IMR-90 (cell line): ENCODE measurements around the gene CD2BP2. TPM values are rescaled to one million over a fixed set of nuclear protein-coding genes. Genes with fewer than 3 reads are reported as not detected.

ENCODE experiments used
- ATAC-seq: fragments of 200-7000 bp; cut with Tn5 transposase; 2 replicates; pipeline ENCODE4 v1.9.1; 2020; ENCODE audit warnings: low read depth, mild to moderate bottlenecking, moderate library complexity
- BruUV-seq: library from RNA; stranded (reverse); fragments of 400-500 nt; replicated peaks from 2 replicates; lab custom pipeline; 2021; lab: Mats Ljungman, UMichigan
- CTCF ChIA-PET: fragments of 300-600 bp; formaldehyde crosslinking; extraction: SDS; loops from one replicate; lab custom pipeline; 2021; ENCODE audit warnings: antibody characterized with exemption; lab: Yijun Ruan, JAX
- POLR2A ChIA-PET: fragments of 300-600 bp; sonication (Branson Sonifier 250); formaldehyde crosslinking; loops from one replicate; lab custom pipeline; 2022; ENCODE audit warnings: antibody characterized with exemption; ENCODE audit not compliant: unreplicated experiment; lab: Charles Lee
- DNase-seq: peaks from one replicate; pipeline ENCODE4 v3.0.0; 2013
- H2AFZ ChIP-seq: replicated peaks from 2 replicates; pipeline ENCODE3; 2013; ENCODE audit warnings: low read length, mild to moderate bottlenecking; ENCODE audit not compliant: poor library complexity
- H2AK5ac ChIP-seq: 2 replicates; pipeline ENCODE4 v1.6.1; 2013; ENCODE audit warnings: low read depth, low read length, inconsistent platforms
- H2AK9ac ChIP-seq: replicated peaks from 2 replicates; pipeline ENCODE3; 2013; ENCODE audit warnings: mild to moderate bottlenecking, low read depth, low read length, moderate library complexity; ENCODE audit not compliant: poor library complexity
- H2BK120ac ChIP-seq: 2 replicates; pipeline ENCODE4 v1.6.1; 2013; ENCODE audit warnings: low read depth, low read length, inconsistent platforms
- H2BK15ac ChIP-seq: 3 replicates; pipeline ENCODE4 v1.6.1; 2013; ENCODE audit warnings: low read depth, low read length, inconsistent platforms
- H2BK20ac ChIP-seq: 2 replicates; pipeline ENCODE4 v1.6.1; 2013; ENCODE audit warnings: low read depth, mild to moderate bottlenecking, inconsistent platforms, low read length, moderate library complexity
- H2BK5ac ChIP-seq: 2 replicates; pipeline ENCODE4 v1.6.1; 2013; ENCODE audit warnings: mild to moderate bottlenecking, low read depth, low read length, inconsistent platforms; ENCODE audit not compliant: poor library complexity, severe bottlenecking
- H3K14ac ChIP-seq: replicated peaks from 2 replicates; pipeline ENCODE4 v1.6.1; 2013; ENCODE audit warnings: low read depth, low read length, inconsistent platforms
- H3K18ac ChIP-seq: 2 replicates; pipeline ENCODE4 v1.6.1; 2013; ENCODE audit warnings: low read depth, low read length, control low read depth
- H3K23ac ChIP-seq: 2 replicates; pipeline ENCODE4 v1.6.1; 2013; ENCODE audit warnings: low read depth, low read length, inconsistent platforms
- H3K27ac ChIP-seq: 2 replicates; pipeline ENCODE4 v1.5.1; 2013; ENCODE audit warnings: mild to moderate bottlenecking, control low read depth, low read length; ENCODE audit not compliant: insufficient read depth
- H3K27me3 ChIP-seq: 2 replicates; pipeline ENCODE4 v1.6.1; 2013; ENCODE audit warnings: low read length; ENCODE audit not compliant: control insufficient read depth, insufficient read depth
- H3K36me3 ChIP-seq: 2 replicates; pipeline ENCODE4 v1.6.1; 2013; ENCODE audit warnings: low read length, mixed read lengths; ENCODE audit not compliant: control insufficient read depth, insufficient read depth
- H3K4ac ChIP-seq: 2 replicates; pipeline ENCODE4 v1.6.1; 2013; ENCODE audit warnings: low read depth, low read length, inconsistent platforms
- H3K4me1 ChIP-seq: 2 replicates; pipeline ENCODE4 v1.6.1; 2013; ENCODE audit warnings: low read length, mixed read lengths; ENCODE audit not compliant: control insufficient read depth, insufficient read depth
- H3K4me2 ChIP-seq: 2 replicates; pipeline ENCODE4 v1.6.1; 2013; ENCODE audit warnings: low read depth, mild to moderate bottlenecking, control low read depth, low read length, moderate library complexity
- H3K4me3 ChIP-seq: 2 replicates; pipeline ENCODE4 v1.5.1; 2013; ENCODE audit warnings: low read depth, mild to moderate bottlenecking, control low read depth, low read length, moderate library complexity; ENCODE audit not compliant: insufficient read depth
- H3K56ac ChIP-seq: 2 replicates; pipeline ENCODE4 v1.6.1; 2013; ENCODE audit warnings: low read length, inconsistent platforms; ENCODE audit not compliant: insufficient read depth; ENCODE audit errors: extremely low read depth
- H3K79me1 ChIP-seq, 2 experiments: 2 replicates each; pipeline ENCODE4 v1.6.1; 2013; ENCODE audit warnings: low read length in 2 of 2, inconsistent platforms in 1 of 2, low read depth in 1 of 2
- H3K9ac ChIP-seq: 2 replicates; pipeline ENCODE4 v1.6.1; 2013; ENCODE audit warnings: low read depth, low read length, control low read depth
- H3K9me1 ChIP-seq: 2 replicates; pipeline ENCODE4 v1.6.1; 2013; ENCODE audit warnings: low read length, inconsistent platforms; ENCODE audit not compliant: insufficient read depth
- H3K9me3 ChIP-seq: 2 replicates; pipeline ENCODE4 v1.6.1; 2013; ENCODE audit warnings: low read length; ENCODE audit not compliant: control insufficient read depth, insufficient read depth
- H4K20me1 ChIP-seq: 2 replicates; pipeline ENCODE4 v1.6.1; 2013; ENCODE audit warnings: low read length, inconsistent platforms; ENCODE audit not compliant: insufficient read depth
- H4K5ac ChIP-seq: 2 replicates; pipeline ENCODE4 v1.6.1; 2013; ENCODE audit warnings: mild to moderate bottlenecking, low read depth, low read length, control low read depth
- H4K8ac ChIP-seq, 2 experiments: 2 replicates each; pipeline ENCODE4 v1.6.1; 2013; ENCODE audit warnings: low read depth in 2 of 2, low read length in 2 of 2, control low read depth in 1 of 2, inconsistent platforms in 1 of 2
- H4K91ac ChIP-seq: 2 replicates; pipeline ENCODE4 v1.6.1; 2013; ENCODE audit warnings: low read depth, low read length, inconsistent platforms; ENCODE audit not compliant: insufficient read depth
- BHLHE40 ChIP-seq: fragments of 150-350 bp; IDR thresholded peaks from 2 replicates; pipeline ENCODE4 v1.6.1; 2016; ENCODE audit warnings: mild to moderate bottlenecking, low read depth, low read length
- CEBPB ChIP-seq: IDR thresholded peaks from 2 replicates; pipeline ENCODE4 v1.6.1; 2012; ENCODE audit warnings: low read depth, low read length, improper control_type of control experiment
- CHD1 ChIP-seq: IDR thresholded peaks from 2 replicates; pipeline ENCODE4 v1.6.1; 2012; ENCODE audit warnings: low read depth, low read length, improper control_type of control experiment
- FOS ChIP-seq: fragments of 150-350 bp; IDR thresholded peaks from 2 replicates; pipeline ENCODE4 v1.6.1; 2016; ENCODE audit warnings: low read depth, low read length
- MAFK ChIP-seq: IDR thresholded peaks from 2 replicates; pipeline ENCODE4 v1.6.1; 2012; ENCODE audit warnings: low read depth, low read length, improper control_type of control experiment
- MAZ ChIP-seq: IDR thresholded peaks from 2 replicates; pipeline ENCODE4 v1.6.1; 2012; ENCODE audit warnings: low read depth, mild to moderate bottlenecking, low read length, improper control_type of control experiment, moderate library complexity, borderline replicate concordance
- MXI1 ChIP-seq: IDR thresholded peaks from 2 replicates; pipeline ENCODE4 v1.6.1; 2012; ENCODE audit warnings: low read depth, mild to moderate bottlenecking, low read length, moderate library complexity, borderline replicate concordance
- NFE2L2 ChIP-seq: fragments of 150-350 bp; IDR thresholded peaks from 2 replicates; pipeline ENCODE4 v1.6.1; 2016; ENCODE audit warnings: low read depth, mild to moderate bottlenecking, low read length
- POLR2A ChIP-seq: IDR thresholded peaks from 2 replicates; pipeline ENCODE4 v1.6.1; 2012; ENCODE audit warnings: mild to moderate bottlenecking, low read depth, low read length
- RAD21 ChIP-seq: IDR thresholded peaks from 2 replicates; pipeline ENCODE4 v1.6.1; 2012; ENCODE audit warnings: low read length, improper control_type of control experiment
- RCOR1 ChIP-seq: IDR thresholded peaks from 2 replicates; pipeline ENCODE4 v1.6.1; 2012; ENCODE audit warnings: mild to moderate bottlenecking, low read length, improper control_type of control experiment; ENCODE audit not compliant: insufficient replicate concordance
- RFX5 ChIP-seq: IDR thresholded peaks from 2 replicates; pipeline ENCODE4 v1.8.0; 2012; ENCODE audit warnings: low read depth, mild to moderate bottlenecking, low read length, moderate library complexity
- SMC3 ChIP-seq: fragments of 150-350 bp; IDR thresholded peaks from 2 replicates; pipeline ENCODE4 v1.6.1; 2016; ENCODE audit warnings: low read depth, mild to moderate bottlenecking, antibody characterized with exemption, low read length, moderate library complexity
- WGBS, 2 experiments: methylation state at CpG; one replicate each; pipeline versions ENCODE4 v1.1.5 to v1.1.7; 2013; ENCODE audit warnings: missing lambda C conversion rate in 2 of 2; ENCODE audit not compliant: insufficient read length in 1 of 2; ENCODE audit errors: extremely low coverage in 2 of 2; 5-methylcytosine and 5-hydroxymethylcytosine counted together
- dilution Hi-C: fragments of 300-500 bp; cut with HindIII; formaldehyde crosslinking; loops from one replicate; pipeline ENCODE4 v1.14.3; 2018; ENCODE audit warnings: low sequenced_read_pairs; ENCODE audit not compliant: unreplicated experiment
- in situ Hi-C: fragments of 300-500 bp; cut with MboI; formaldehyde crosslinking; loops from 3 replicates; pipeline ENCODE4 v1.14.3; 2019; ENCODE audit warnings: low sequenced_read_pairs, inconsistent platforms, mixed read lengths
- intact Hi-C: fragments of 100-400 bp; cut with micrococcal nuclease; formaldehyde crosslinking; loops from 2 replicates; pipeline ENCODE4 v1.10.0; 2022
- polyA plus RNA-seq, 3 experiments: library from polyadenylated mRNA; depleted of rRNA; stranded (reverse); fragments of >200 nt; gene quantifications; 2 replicates each; pipeline ENCODE4 v1.2.3, GENCODE V29; 2012; ENCODE audit warnings: low replicate concordance in 1 of 3
- total RNA-seq: library from RNA; depleted of rRNA; stranded (reverse); fragments of >200 nt; gene quantifications from 2 replicates; pipeline ENCODE4 v1.2.3, GENCODE V29; 2012
- TF ChIP-seq, protein P1 (sequence below): fragments of 150-350 bp; IDR thresholded peaks from 2 replicates; pipeline ENCODE4 v1.6.1; 2017; ENCODE audit warnings: mild to moderate bottlenecking, antibody characterized with exemption, low read length, low read depth
- TF ChIP-seq, protein P2 (sequence below): fragments of 150-350 bp; IDR thresholded peaks from 2 replicates; pipeline ENCODE4 v1.6.1; 2016; ENCODE audit warnings: low read depth, mild to moderate bottlenecking, low read length, moderate library complexity, borderline replicate concordance
- TF ChIP-seq, protein P3 (sequence below): conservative IDR thresholded peaks from 2 replicates; pipeline ENCODE4 v1.5.1; 2012; ENCODE audit warnings: mild to moderate bottlenecking, low read depth, low read length, improper control_type of control experiment

Gene CD2BP2
- total and polyA plus RNA-seq, 2 of the 4 experiments (the other 2 are of a cell fraction) = 29.6 to 41.1 TPM

DNA sequence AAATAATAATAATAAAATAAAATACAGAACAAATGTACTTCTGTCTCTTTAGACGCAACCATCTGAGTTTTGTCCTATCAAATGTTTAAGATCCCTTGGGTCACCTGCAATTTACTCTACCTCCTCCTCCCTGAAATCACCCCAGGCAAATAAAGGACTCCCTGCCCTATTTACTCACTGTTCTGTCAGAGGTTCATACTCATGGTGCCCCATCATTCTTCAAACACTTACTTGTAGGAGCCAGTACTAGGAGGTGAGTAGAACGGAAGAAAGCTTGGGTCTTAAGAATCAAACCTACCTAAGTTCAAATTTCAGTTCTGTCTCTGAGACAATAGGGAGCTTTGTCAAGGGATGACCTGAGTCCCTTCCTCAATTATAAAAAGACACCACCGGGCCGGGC, 11.4 kb upstream of the CD2BP2 start:
- Histone ChIP-seq H2BK15ac (no peak overlapping the region), H3K14ac (no peak overlapping the region), H3K79me1 (peaks cover 9 to 59% of the 10 kb centered on the region in 2 experiments), H4K91ac (no peak overlapping the region), H3K56ac (no peak overlapping the region), H3K4me1 (peaks cover 3% of the 10 kb centered on the region; the same call in 1 of the 2 replicates), H2BK120ac (no peak overlapping the region), H3K9me1 (peaks cover 13% of the 10 kb centered on the region), H3K18ac (no peak overlapping the region), H3K4me3 (no peak overlapping the region), H2AK9ac (no peak overlapping the region), H2BK5ac (no peak overlapping the region), H3K4ac (no peak overlapping the region), H3K36me3 (peaks cover 21% of the 10 kb centered on the region), H2AFZ (no peak overlapping the region), H4K8ac (no peak overlapping the region), H3K27me3 (no peaks in the 10 kb centered on the region), H4K5ac (no peak overlapping the region), H2AK5ac (no peak overlapping the region), H3K9me3 (no peaks in the 10 kb centered on the region), H3K27ac (no peak overlapping the region), H3K4me2 (no peak overlapping the region), H3K23ac (0 out of 2 replicates have a peak overlapping the region, but pooled peaks have one; percentile 19), H3K9ac (no peak overlapping the region), H4K20me1 (peaks cover 51% of the 10 kb centered on the region), H2BK20ac (no peak overlapping the region)
- BruUV-seq = no TSS peak
- intact Hi-C loops (no loop called here), in situ Hi-C loops (no loop called here), dilution Hi-C loops (no loop called here)
- no peak for ATAC-seq
- DNase-seq = no peak
- no peak for TF ChIP-seq NFE2L2
- TF ChIP-seq, protein P1, sequence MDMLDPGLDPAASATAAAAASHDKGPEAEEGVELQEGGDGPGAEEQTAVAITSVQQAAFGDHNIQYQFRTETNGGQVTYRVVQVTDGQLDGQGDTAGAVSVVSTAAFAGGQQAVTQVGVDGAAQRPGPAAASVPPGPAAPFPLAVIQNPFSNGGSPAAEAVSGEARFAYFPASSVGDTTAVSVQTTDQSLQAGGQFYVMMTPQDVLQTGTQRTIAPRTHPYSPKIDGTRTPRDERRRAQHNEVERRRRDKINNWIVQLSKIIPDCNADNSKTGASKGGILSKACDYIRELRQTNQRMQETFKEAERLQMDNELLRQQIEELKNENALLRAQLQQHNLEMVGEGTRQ = no peak
- TF ChIP-seq, protein P2, sequence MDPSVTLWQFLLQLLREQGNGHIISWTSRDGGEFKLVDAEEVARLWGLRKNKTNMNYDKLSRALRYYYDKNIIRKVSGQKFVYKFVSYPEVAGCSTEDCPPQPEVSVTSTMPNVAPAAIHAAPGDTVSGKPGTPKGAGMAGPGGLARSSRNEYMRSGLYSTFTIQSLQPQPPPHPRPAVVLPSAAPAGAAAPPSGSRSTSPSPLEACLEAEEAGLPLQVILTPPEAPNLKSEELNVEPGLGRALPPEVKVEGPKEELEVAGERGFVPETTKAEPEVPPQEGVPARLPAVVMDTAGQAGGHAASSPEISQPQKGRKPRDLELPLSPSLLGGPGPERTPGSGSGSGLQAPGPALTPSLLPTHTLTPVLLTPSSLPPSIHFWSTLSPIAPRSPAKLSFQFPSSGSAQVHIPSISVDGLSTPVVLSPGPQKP = no peak
- TF ChIP-seq POLR2A = no peak
- no peak for TF ChIP-seq CEBPB
- TF ChIP-seq MAZ = no peak
- no peak for TF ChIP-seq RAD21
- no peak for TF ChIP-seq FOS
- no peak for TF ChIP-seq CHD1
- TF ChIP-seq BHLHE40 = no peak
- TF ChIP-seq, protein P3, sequence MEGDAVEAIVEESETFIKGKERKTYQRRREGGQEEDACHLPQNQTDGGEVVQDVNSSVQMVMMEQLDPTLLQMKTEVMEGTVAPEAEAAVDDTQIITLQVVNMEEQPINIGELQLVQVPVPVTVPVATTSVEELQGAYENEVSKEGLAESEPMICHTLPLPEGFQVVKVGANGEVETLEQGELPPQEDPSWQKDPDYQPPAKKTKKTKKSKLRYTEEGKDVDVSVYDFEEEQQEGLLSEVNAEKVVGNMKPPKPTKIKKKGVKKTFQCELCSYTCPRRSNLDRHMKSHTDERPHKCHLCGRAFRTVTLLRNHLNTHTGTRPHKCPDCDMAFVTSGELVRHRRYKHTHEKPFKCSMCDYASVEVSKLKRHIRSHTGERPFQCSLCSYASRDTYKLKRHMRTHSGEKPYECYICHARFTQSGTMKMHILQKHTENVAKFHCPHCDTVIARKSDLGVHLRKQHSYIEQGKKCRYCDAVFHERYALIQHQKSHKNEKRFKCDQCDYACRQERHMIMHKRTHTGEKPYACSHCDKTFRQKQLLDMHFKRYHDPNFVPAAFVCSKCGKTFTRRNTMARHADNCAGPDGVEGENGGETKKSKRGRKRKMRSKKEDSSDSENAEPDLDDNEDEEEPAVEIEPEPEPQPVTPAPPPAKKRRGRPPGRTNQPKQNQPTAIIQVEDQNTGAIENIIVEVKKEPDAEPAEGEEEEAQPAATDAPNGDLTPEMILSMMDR = no peak
- TF ChIP-seq RFX5 = no peak
- TF ChIP-seq MAFK = no peak
- TF ChIP-seq MXI1 = no peak
- TF ChIP-seq SMC3 = no peak
- no peak for TF ChIP-seq RCOR1
- ChIA-PET CTCF (interaction anchor here (1.2 kb wide), 1 partner anchor 274 kb away, joined by 3 read pairs; no protein-coding TSS in a partner anchor), POLR2A (no interaction called here)
- WGBS, 2 experiments = no CpG with 5 or more reads among the region's 4 CpGs
